IPS DF 4.7 (cell line): ENCODE data around the gene LUZP2.

ENCODE experiments used
- DNase-seq: peaks from one replicate; pipeline ENCODE4 v3.0.0-alpha.2; 2013; ENCODE audit warnings: low spot score; ENCODE audit errors: extremely low read depth

LUZP2 gene

GRCh38 chr11:24560324-24560723 is 63.5 kb downstream of the LUZP2 start:
- no peak for DNase-seq

- DNase-seq, result no peak
Measured at GRCh38 chr11:24567380-24567779, 70.5 kb downstream of the LUZP2 start.

DNA sequence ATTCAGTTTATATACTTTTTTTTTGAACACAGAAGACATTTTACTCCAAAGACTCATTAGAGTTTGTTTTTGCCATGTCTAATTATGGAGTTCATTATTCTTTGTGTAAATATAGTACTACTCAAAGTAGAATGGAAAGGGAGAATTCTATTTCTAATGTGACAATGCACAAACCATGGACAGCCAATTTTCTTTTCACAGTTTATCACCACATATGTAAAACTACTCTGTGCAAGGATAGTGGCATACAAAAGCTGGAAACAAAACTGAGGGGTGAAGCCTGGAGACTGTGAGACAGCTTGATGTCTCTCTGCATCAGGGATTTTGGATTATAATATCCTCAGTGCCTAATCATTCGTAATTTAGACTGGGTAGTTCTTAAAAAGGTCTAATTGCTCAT is 75.5 kb downstream of the LUZP2 start:
- DNase-seq, result no peak

DNA sequence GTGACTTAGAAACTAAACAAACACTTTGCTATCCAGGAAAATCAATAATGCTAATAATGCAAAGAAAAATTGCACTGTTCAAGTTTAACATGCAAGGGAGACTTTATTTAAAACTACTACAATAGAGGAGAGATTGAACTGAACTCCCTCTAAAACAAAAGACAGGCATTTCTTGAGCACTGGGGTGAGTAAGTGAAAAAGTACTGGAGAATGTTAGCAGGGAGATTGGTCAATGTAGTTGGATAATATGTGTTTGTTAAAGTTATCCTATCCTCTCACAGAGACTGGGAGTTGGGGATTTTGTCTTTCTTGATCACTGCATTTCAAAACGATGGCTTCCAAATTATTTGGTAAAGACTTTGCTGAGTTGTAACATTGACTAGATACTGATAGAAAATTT is 77.6 kb downstream of the LUZP2 start:
- no peak for DNase-seq

DNA sequence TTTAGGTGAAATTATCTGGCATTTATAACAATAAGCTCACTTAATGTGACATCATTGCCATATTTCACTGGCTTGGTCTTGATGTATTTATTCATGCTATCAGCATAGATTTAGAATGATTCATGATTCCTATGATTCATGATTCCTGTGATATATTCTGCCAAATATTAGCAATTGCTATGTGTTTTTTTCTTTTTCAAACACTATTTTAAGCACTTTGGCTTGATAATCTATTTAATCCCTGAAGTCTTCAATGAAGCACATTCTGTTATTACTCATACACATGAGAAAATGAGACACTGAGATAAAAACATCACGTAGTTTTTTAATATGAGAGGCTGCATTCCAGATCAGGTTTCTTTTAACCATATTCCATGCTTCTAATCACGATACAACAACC is 78.5 kb downstream of the LUZP2 start:
- no peak for DNase-seq

GRCh38 chr11:24585192-24585591 is 88.3 kb downstream of the LUZP2 start:
- no peak for DNase-seq

DNA sequence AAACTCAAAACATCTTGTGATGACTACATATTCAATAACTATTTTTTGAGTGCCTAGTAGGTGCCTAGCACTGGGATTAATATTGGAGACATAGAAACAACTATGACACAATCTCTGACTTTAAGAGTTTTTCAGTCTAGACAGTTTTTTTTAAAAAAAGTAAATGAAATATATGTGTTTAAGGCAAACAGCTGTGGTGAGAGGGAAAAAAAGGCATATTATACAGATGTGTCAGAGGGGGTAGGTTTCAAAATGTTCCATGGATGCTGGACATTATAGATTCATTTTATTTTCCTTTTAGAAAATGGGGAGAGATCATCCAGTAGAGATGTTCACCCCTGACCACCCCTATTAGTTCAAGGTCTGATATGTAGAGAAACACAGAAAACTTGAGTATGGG is 90.8 kb downstream of the LUZP2 start:
- DNase-seq, result no peak

- DNase-seq, result no peak
Measured at GRCh38 chr11:24588081-24588480, 91.2 kb downstream of the LUZP2 start.

DNA sequence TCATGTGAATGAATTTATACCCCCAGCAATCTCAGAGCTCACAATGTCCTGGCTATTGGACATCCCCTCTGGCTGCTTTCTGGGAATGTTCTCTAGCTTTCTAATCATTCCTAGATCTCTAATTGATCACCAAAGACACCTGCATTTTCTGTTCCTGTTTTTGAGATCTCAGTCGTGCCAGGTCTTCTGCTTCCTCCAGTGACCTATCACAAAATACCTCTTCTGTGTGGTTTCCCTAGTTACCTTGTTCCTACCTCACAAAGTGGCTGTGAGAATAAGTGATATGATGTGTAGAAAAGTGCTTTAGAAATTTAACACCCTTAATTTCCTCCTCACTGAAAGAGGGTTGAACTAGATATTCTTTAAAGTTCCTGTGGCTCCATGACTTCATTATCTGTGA is 92.2 kb downstream of the LUZP2 start:
- no peak for DNase-seq

DNA sequence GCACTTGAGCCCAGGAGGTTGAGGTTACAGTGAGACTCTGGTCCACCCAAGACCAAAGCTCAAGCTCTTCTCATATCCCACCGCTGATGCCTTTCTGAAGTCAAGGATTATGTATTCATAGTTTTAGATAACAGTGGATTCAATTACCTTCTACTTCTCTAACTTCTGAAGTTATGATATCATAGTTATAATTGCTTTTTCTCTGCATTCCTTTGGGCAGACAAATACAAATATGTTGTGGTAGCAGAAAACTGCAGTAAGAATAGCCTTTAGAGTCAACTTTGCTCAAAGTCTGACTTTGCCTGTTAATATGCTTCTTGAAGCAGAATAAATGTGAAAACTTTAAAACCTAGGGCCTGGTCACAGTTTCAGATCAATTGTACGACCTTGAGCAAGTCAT is 94.4 kb downstream of the LUZP2 start:
- no peak for DNase-seq

GRCh38 chr11:24592360-24592759 is 95.5 kb downstream of the LUZP2 start:
- no peak for DNase-seq

DNA sequence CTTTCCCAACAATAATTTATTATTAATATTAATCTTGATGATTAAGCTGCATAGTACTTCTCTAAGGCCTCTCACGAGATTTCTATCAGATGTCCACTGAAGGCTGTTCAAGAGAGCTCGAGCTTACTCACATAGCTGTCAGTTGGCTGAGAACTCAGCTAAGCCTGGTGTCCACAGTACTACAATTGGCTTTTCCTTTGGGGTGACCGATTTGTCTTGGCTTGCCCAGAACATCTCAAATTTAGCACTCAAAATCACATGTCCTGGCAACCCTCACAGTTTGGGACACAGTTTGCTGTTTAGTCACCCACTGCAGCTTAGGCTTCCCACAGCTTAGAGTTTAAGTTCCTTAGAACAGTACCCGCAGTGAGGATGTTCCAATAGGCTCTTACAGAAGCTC is 96.5 kb downstream of the LUZP2 start:
- no peak for DNase-seq

DNA sequence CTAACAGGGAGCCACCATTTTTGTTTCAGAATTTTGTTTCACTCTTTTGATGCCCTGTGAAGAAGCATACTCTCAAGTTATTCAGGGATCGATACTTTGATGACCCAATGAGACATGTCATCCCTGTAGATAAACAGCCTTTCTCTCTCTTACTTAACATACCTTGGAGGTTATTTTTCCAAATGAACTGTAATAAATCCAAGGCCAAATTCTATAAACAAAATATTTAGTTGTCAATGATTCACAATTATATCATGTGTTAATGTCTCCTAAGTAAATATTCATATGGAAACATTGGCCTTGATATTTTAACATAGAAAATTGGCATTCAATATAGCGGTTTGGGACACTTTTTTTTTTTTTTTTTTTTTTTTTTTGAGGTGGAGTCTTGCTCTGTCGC is 97.5 kb downstream of the LUZP2 start:
- no peak for DNase-seq

GRCh38 chr11:24598641-24599040 is 101.8 kb downstream of the LUZP2 start:
- DNase-seq, result no peak

GRCh38 chr11:24609192-24610119 is 112.6 kb downstream of the LUZP2 start:
- no peak for DNase-seq

- no peak for DNase-seq
Measured at GRCh38 chr11:24615451-24616160, 118.8 kb downstream of the LUZP2 start.

- DNase-seq, result no peak
Measured at GRCh38 chr11:24617856-24618255, 121.0 kb downstream of the LUZP2 start.

DNA sequence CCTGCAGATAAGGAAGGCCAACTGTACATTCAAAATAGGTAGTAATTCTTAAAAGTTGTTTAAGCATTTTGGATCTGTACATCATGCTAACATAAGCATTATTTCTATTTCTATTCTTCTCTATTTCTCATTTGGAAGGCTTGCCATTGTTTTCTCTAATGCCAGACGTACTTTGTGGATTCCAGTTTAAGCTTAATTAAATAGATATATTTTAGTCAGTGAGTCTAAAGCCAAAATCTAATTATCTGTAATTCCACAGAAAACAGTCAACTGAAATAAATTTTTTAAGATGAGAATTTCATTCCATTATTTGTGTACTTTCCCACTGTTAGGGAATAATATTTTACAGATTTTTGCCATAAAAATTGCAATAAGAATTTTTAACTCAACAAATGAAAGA is 123.0 kb downstream of the LUZP2 start:
- no peak for DNase-seq

GRCh38 chr11:24622262-24622661 is 125.4 kb downstream of the LUZP2 start:
- DNase-seq, result no peak

DNA sequence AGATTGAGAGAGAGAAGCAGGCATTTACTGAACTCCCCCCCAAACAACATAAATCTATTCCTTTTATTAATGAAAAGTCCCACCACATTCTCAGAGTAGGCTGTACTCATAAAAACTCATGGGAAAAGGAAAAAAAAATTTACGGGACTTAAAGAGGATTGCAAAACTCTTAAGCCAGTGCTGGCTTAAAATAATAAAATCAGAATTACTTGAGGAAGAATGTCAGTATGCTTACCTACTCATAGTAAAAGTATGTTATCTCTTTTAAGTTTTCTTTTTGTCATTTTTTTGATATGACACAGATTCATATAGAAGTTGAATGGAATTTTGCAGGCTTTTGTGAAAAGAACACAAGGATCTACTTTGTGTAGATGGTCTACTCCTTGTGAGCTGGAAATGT is 126.3 kb downstream of the LUZP2 start:
- DNase-seq, result no peak

- no peak for DNase-seq
Measured at GRCh38 chr11:24624432-24624831, 127.6 kb downstream of the LUZP2 start.

GRCh38 chr11:24625975-24626374 is 129.1 kb downstream of the LUZP2 start:
- DNase-seq, result no peak
